ENCODE results near the gene PANK2.

GRCh38 chr20:3933218-3933617 lies 44.0 kb downstream of the PANK2 start:
- TF ChIP-seq, protein P1, sequence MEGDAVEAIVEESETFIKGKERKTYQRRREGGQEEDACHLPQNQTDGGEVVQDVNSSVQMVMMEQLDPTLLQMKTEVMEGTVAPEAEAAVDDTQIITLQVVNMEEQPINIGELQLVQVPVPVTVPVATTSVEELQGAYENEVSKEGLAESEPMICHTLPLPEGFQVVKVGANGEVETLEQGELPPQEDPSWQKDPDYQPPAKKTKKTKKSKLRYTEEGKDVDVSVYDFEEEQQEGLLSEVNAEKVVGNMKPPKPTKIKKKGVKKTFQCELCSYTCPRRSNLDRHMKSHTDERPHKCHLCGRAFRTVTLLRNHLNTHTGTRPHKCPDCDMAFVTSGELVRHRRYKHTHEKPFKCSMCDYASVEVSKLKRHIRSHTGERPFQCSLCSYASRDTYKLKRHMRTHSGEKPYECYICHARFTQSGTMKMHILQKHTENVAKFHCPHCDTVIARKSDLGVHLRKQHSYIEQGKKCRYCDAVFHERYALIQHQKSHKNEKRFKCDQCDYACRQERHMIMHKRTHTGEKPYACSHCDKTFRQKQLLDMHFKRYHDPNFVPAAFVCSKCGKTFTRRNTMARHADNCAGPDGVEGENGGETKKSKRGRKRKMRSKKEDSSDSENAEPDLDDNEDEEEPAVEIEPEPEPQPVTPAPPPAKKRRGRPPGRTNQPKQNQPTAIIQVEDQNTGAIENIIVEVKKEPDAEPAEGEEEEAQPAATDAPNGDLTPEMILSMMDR (IDR thresholded peaks at IDR 0.05): no peak
- no peak for TF ChIP-seq POLR2A (IDR thresholded peaks at IDR 0.05)

All from lower leg skin (tissue), 3 donors.